Panc1 (cell line): ENCODE data around the gene PRH2.

ENCODE experiments used
- POLR2AphosphoS5 ChIP-seq: IDR thresholded peaks from 2 replicates; pipeline ENCODE4 v1.6.1; 2012; ENCODE audit warnings: mild to moderate bottlenecking, low read depth, low read length, moderate library complexity
- SIN3A ChIP-seq: IDR thresholded peaks from 2 replicates; pipeline ENCODE4 v1.6.1; 2012; ENCODE audit warnings: low read depth, mild to moderate bottlenecking, low read length, moderate library complexity, borderline replicate concordance; ENCODE audit not compliant: insufficient read depth
- TCF7L2 ChIP-seq: IDR thresholded peaks from 2 replicates; pipeline ENCODE4 v1.6.1; 2011; ENCODE audit warnings: mild to moderate bottlenecking, low read depth, low read length, inconsistent platforms
- TF ChIP-seq, protein P1 (sequence below): fragments of 450-650 bp; IDR thresholded peaks from 2 replicates; pipeline ENCODE4 v1.5.1; 2017; ENCODE audit warnings: mild to moderate bottlenecking
- TF ChIP-seq, protein P2 (sequence below), 2 experiments: IDR thresholded peaks; 2 replicates each; pipeline ENCODE4 v1.6.1; 2011 to 2012; ENCODE audit warnings: low read depth in 2 of 2, control low read depth in 1 of 2, low read length in 1 of 2, mild to moderate bottlenecking in 1 of 2, moderate library complexity in 1 of 2; ENCODE audit not compliant: insufficient read depth in 1 of 2

DNA sequence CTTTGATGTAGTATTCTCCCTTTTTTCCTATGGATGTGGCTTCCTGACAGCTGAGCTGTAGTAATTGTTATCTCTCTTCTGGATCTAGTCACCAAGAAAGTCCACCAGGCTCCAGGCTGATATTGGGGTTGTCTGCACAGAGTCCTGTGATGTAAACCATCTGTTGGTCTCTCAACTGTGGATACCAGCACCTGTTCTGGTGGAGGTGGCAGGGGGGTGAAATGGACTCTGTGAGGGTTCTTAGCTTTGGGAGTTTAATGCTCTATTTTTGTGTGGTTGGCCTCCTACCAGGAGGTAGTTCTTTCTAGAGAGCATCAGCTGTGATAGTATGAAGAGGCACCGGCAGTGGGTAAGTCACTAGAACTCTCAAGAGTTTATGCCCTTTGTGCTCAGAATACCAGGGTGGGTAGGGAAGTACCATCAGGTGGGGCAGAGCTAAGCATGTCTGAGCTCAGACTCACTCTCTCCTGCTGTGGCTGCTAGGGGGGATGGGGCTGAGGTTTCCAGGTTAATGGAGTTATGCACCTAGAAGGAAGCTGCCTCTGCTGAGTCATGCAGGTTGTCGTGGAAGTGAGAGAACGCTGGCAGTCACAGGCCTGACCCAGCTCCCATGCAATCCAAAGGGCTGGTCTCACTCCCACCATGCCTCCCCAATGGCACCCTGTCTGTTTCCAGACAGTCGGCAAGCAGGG is 13.0 kb downstream of the PRH2 start:
- TF ChIP-seq, protein P1, sequence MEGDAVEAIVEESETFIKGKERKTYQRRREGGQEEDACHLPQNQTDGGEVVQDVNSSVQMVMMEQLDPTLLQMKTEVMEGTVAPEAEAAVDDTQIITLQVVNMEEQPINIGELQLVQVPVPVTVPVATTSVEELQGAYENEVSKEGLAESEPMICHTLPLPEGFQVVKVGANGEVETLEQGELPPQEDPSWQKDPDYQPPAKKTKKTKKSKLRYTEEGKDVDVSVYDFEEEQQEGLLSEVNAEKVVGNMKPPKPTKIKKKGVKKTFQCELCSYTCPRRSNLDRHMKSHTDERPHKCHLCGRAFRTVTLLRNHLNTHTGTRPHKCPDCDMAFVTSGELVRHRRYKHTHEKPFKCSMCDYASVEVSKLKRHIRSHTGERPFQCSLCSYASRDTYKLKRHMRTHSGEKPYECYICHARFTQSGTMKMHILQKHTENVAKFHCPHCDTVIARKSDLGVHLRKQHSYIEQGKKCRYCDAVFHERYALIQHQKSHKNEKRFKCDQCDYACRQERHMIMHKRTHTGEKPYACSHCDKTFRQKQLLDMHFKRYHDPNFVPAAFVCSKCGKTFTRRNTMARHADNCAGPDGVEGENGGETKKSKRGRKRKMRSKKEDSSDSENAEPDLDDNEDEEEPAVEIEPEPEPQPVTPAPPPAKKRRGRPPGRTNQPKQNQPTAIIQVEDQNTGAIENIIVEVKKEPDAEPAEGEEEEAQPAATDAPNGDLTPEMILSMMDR, result no peak
- no peak for TF ChIP-seq POLR2AphosphoS5
- TF ChIP-seq, protein P2, sequence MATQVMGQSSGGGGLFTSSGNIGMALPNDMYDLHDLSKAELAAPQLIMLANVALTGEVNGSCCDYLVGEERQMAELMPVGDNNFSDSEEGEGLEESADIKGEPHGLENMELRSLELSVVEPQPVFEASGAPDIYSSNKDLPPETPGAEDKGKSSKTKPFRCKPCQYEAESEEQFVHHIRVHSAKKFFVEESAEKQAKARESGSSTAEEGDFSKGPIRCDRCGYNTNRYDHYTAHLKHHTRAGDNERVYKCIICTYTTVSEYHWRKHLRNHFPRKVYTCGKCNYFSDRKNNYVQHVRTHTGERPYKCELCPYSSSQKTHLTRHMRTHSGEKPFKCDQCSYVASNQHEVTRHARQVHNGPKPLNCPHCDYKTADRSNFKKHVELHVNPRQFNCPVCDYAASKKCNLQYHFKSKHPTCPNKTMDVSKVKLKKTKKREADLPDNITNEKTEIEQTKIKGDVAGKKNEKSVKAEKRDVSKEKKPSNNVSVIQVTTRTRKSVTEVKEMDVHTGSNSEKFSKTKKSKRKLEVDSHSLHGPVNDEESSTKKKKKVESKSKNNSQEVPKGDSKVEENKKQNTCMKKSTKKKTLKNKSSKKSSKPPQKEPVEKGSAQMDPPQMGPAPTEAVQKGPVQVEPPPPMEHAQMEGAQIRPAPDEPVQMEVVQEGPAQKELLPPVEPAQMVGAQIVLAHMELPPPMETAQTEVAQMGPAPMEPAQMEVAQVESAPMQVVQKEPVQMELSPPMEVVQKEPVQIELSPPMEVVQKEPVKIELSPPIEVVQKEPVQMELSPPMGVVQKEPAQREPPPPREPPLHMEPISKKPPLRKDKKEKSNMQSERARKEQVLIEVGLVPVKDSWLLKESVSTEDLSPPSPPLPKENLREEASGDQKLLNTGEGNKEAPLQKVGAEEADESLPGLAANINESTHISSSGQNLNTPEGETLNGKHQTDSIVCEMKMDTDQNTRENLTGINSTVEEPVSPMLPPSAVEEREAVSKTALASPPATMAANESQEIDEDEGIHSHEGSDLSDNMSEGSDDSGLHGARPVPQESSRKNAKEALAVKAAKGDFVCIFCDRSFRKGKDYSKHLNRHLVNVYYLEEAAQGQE (IDR thresholded peaks at IDR 0.05; ENCODE audit: insufficient read depth in 1 of 2, low read depth in 2 of 2, low read length in 1 of 2), result no peak
- TF ChIP-seq SIN3A, result no peak
- no peak for TF ChIP-seq TCF7L2
